ENCODE measurements around the gene CACNA2D3.

CACNA2D3 gene

GRCh38 chr3:54296531-54296930, 174.2 kb downstream of the CACNA2D3 start:
- DNase-seq, result no peak

GRCh38 chr3:54299169-54299935, 177.0 kb downstream of the CACNA2D3 start:
- DNase-seq, result no peak

DNA sequence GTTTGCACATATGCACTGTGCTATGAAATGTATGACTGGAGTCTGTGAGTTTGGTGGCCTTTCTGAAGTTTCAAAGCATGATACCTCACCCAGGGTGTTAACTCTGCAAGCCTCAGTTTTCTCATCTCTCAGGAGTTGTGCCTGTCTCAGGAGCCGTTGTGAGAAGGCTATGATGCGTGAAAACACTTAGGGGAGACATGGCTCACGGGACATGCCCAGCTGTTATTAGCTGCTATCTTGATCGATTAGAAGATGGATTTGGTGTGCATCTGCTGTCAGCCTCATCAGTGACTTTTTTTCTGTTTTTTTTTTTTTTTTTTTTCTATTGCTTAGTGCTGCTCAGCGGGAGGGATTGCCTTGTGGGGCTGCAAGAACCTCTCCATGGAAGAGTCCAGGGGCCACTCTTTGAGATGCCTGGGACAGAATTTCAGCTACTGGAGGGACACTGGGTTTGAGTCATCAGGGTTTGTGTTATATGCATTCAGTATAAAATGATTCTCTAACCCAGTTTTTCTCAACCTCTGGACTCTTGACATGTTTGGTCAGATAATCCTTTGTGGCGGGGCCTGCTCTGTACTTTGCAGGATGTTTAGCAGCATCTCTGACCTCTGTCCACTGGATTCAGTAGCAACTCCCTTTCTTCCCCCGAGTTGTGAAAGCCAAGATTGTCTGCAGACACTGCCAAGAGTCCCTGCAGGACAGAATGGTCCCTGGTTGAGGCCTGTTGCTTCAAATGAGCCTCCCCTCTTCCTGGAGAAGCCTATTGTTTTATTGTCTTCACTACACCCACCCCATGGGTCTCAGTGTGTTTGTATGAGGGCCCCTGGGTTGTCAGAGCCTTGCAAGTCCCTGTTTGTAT, 181.4 kb downstream of the CACNA2D3 start:
- no peak for DNase-seq

DNA sequence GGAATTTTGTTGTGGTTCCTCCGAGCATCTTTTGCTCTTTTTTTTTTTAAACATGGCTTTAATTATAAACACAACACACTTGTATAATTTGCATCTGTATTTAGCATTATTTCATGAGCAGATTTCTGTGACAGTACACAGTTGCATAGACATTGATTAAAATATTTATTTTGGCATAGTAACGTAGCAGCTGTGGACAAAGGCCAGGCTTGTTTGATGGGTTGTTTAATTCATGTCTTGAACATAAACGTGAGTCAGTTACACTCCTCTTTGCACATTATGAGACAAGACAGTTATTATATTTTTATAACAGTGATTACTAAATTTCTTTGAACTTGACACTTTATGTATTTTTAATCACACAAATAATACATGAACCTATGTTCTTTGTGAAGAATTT, 182.5 kb downstream of the CACNA2D3 start:
- DNase-seq, result no peak

- no peak for DNase-seq
These were observed 183.2 kb downstream of the CACNA2D3 start for GRCh38 chr3:54305409-54306099.

DNA sequence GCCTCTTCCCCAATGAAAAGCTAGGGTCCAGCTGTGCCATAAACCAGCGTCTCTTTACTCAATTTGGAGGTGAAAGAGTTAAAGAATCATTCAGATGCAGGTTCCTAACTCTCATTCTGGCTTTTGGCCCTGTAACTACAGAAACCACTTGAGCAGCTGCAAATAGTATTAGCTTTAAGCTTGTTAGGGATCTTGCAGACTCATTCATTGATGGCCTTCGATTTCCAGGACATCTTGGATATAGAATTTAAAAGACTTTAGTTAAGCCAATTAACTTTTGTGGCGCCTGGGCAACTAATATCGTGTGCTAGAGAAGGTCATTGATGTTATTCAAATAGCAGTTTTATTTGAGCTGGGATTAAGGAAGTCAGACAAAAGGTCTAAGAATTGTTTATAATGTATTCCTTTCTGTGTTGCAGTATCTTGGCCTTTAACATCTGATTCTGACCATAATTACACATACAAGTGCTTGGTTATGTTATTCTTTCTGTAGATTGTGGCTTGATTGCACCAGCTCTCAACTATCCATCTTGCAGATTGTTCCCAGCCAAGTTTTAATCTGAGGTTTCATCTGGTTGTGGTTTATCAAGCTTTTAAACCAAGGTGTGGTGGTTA, 185.3 kb downstream of the CACNA2D3 start:
- no peak for DNase-seq

GRCh38 chr3:54309601-54310000, 187.2 kb downstream of the CACNA2D3 start:
- DNase-seq, result no peak

- DNase-seq, result no peak
These were observed 188.9 kb downstream of the CACNA2D3 start for GRCh38 chr3:54311211-54311747.

- no peak for DNase-seq
These were observed 190.0 kb downstream of the CACNA2D3 start for GRCh38 chr3:54312156-54312899.

DNA sequence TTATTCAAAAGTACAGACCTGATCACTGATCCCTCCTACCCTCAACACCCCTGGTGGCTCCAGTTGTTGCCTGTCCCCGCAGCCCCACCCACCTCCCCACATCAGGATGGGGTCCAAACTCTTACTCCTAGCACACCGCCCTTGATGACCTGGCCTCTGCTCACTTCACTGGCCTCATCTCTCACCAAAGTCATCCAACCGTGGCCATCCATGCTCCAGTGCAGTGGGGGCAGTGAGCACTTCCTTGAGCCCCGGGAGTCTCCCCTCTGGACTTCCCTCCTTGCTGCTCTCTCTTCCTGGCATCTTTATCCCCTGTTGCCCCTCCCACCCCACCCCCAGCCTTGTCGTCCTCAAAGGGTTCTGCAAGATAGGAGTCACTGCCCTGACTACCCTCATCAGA, 191.1 kb downstream of the CACNA2D3 start:
- no peak for DNase-seq

DNA sequence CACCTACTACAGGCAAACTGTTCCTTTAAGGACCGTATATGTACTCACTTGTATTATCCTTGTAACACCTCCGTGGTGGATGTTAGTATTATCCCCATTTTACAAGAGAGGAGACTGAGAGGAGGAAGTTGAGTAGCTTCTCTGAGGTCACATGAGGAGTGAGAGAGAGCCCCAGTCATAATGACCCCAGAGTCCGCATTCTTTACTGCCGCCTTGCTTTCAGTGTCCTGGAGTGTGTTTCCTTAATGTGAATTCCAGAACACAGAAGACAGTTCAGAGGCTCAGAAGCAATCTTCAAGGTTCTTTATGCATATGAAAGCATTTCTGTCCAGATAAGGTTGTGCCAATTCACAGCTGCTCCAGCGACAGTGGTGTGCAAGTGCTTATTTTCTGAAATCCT, 199.2 kb downstream of the CACNA2D3 start:
- DNase-seq, result no peak

DNA sequence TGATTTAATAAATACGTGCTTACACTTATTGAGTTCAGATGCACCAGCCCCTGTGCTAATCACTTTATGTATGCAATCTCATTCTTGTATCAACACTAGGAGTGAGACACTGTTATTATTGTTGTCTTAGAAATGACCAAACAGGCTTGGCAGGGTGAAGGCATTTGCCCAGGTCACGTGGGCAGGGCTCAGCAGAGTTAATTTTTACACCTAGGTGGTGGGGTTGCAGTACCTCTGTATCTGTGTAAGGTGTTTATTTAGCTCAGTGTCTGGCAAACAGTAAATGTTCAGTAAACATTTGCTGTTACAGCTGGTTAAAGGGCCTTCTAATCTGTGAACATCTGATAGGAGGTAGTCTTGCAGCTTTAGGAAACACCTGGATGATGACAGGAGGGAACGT, 200.0 kb downstream of the CACNA2D3 start:
- no peak for DNase-seq

GRCh38 chr3:54324103-54324502, 201.8 kb downstream of the CACNA2D3 start:
- DNase-seq, result no peak

DNA sequence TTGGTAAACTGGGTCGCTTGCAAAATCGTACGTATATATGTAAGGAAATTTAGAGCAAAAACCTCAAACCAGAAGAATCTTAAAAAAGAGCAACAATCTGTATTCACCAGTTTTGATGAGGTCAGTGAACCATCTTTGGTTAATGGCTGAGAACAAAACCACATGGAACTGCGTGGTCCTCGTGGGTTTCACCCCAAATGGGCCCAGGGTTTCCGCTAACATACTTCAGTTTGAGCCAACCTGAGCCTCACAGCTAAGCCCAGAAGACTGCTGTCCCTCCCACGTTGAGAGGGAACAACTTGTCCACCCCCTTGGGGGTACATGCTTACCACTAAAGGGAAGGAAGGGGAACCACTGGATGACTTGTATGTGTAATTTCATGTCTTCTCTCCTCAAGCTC, 204.6 kb downstream of the CACNA2D3 start:
- no peak for DNase-seq

GRCh38 chr3:54331341-54331740, 209.0 kb downstream of the CACNA2D3 start:
- DNase-seq, result no peak

DNA sequence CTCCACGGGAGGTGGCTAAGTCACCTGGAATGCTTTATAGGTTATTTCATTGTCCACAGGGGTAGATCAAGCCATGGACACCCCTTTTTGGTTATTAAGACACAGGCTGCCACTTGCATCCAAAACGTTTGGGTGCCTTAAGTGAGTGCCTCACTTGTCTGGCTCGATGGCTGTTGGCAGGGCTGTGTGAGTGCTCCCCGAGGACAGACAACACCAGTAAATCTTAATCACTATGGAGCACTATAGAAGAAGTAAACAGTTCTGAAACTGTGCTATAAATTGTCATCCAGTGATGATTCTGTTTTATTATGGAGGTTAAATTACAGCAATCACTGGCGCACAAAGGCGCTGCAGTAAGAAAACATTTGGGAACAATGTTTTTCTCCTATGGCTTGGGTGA, 215.5 kb downstream of the CACNA2D3 start:
- DNase-seq, result no peak

DNA sequence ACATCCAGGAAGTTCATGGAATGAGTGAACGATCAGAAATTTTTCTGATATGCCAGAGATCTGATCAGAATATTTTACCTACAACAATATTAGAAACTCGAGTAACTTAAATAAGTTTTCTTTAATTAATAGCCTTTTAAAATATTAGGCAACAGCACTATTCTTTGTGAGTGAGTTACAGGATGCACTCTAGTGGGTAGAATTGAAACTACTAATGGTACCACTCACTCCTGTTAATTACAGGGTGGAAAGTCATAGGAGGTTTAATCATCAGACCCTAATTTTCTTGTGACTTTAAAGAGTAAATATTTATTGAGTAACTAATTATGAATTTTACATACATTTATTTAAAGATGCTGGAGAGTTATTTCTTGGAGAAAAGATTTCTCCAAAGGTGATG, 217.3 kb downstream of the CACNA2D3 start:
- DNase-seq, result no peak

- no peak for DNase-seq
These were observed 219.5 kb downstream of the CACNA2D3 start for GRCh38 chr3:54341811-54342210.

- no peak for DNase-seq
These were observed 220.3 kb downstream of the CACNA2D3 start for GRCh38 chr3:54342676-54343075.

- no peak for DNase-seq
These were observed 221.1 kb downstream of the CACNA2D3 start for GRCh38 chr3:54343495-54343894.

DNA sequence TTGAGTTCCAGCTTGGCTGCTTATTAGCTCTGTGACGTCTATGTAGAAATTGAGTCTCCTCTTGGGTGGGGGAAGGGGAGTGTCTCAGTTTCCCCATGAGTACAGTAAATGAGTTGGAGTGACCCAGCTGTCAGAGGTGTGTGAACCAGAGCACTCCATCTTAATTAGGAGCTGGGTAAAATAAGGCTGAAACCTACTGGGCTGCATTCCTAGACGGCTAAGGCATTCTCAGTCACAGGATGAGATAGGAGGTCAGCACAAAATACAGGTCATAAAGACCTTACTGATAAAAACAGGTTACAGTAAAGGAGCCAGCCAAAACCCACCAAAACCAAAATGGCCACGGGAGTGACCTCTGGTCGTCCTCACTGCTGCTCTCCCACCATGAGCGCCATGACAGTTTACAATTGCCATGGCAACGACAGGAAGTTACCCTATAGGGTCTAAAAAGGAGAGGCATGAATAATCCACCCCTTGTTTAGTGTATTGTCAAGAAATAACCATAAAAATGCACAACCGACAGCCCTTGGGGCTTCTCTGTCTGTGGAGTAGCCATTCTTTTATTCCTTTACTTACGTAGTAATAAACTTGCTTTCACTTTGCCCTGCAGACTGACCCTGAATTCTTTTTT, 222.4 kb downstream of the CACNA2D3 start:
- DNase-seq, result no peak
